ENCODE measurements around the gene ZMIZ1. TPM values are rescaled to one million over a fixed set of nuclear protein-coding genes. Genes with fewer than 3 reads are reported as not detected.
A peak's percentile ranks its signal among the peaks of the same experiment; 100 is the strongest.
"Not testable (repeated sequence)": the region's sequence is repeated elsewhere in the genome, so short reads cannot be mapped to it uniquely, and the experiment has no call there.

ZMIZ1 gene
- total and polyA plus RNA-seq, 5 donors: 38.0 to 83.1 (median 71.1) TPM

- ATAC-seq: no peak
- WGBS: 91% methylated on average over 6 of the region's 6 CpGs
- intact Hi-C loops (cut with DNase I): no loop called here
- Histone ChIP-seq H3K4me1 (ENCODE audit: control insufficient read depth, insufficient read depth, low read length) (peaks cover 35% of the 10 kb centered on the region), H3K27me3 (ENCODE audit: control insufficient read depth, insufficient read depth) (no peaks in the 10 kb centered on the region), H3K9me3 (ENCODE audit: control insufficient read depth, low read length) (no peaks in the 10 kb centered on the region), H3K4me3 (ENCODE audit: low read length) (no peak overlapping the region), H3K27ac (ENCODE audit: low read length) (no peak overlapping the region)
- DNase-seq: no peak
Observed at GRCh38 chr10:79269443-79269842, 200.7 kb downstream of the ZMIZ1 start.

- no peak overlapping the region for H3K27ac ChIP-seq (ENCODE audit: low read length)
Observed at GRCh38 chr10:79269969-79270368, 201.2 kb downstream of the ZMIZ1 start.

GRCh38 chr10:79270466-79271246, 201.9 kb downstream of the ZMIZ1 start:
- Histone ChIP-seq H3K27me3 (ENCODE audit: control insufficient read depth, insufficient read depth) (no peaks in the 10 kb centered on the region), H3K9me3 (ENCODE audit: control insufficient read depth, low read length) (no peaks in the 10 kb centered on the region), H3K4me3 (ENCODE audit: low read length) (no peak overlapping the region), H3K27ac (ENCODE audit: low read length) (peak overlapping the region; percentile 7), H3K4me1 (ENCODE audit: control insufficient read depth, insufficient read depth, low read length) (peaks cover 43% of the 10 kb centered on the region)
- peak in 2 of 3 donors; percentile 79 to 84 for DNase-seq
- 47% methylated on average over 16 of the region's 16 CpGs for WGBS
- ATAC-seq: no peak
- intact Hi-C loops (cut with DNase I): loop anchor here in 1 of 4 donors (5.0 kb wide), 1 partner anchor 48 kb away; no protein-coding TSS in a partner anchor

More at GRCh38 chr10:79269969-79270368, 201.2 kb downstream of the ZMIZ1 start:
- Histone ChIP-seq H3K4me3 (ENCODE audit: low read length) (no peak overlapping the region), H3K27me3 (ENCODE audit: control insufficient read depth, insufficient read depth) (no peaks in the 10 kb centered on the region), H3K9me3 (ENCODE audit: control insufficient read depth, low read length) (no peaks in the 10 kb centered on the region), H3K4me1 (ENCODE audit: control insufficient read depth, insufficient read depth, low read length) (peaks cover 39% of the 10 kb centered on the region)
- no peak for DNase-seq
- intact Hi-C loops (cut with DNase I): loop anchor here in 1 of 4 donors (5.0 kb wide), 1 partner anchor 48 kb away; no protein-coding TSS in a partner anchor
- no peak for ATAC-seq
- WGBS: 74% methylated on average over 7 of the region's 7 CpGs

- intact Hi-C loops (cut with DNase I): loop anchor here in 1 of 4 donors (5.0 kb wide), 1 partner anchor 50 kb away; no protein-coding TSS in a partner anchor
Observed at GRCh38 chr10:79272353-79272752, 203.6 kb downstream of the ZMIZ1 start.

GRCh38 chr10:79273604-79274003, 204.8 kb downstream of the ZMIZ1 start:
- intact Hi-C loops (cut with DNase I): loop anchor here in 1 of 4 donors (5.0 kb wide), 1 partner anchor 51 kb away; no protein-coding TSS in a partner anchor
- Histone ChIP-seq H3K27me3 (ENCODE audit: control insufficient read depth, insufficient read depth) (no peaks in the 10 kb centered on the region), H3K9me3 (ENCODE audit: control insufficient read depth, low read length) (no peaks in the 10 kb centered on the region), H3K4me3 (ENCODE audit: low read length) (no peak overlapping the region), H3K27ac (ENCODE audit: low read length) (peak overlapping the region; percentile 87), H3K4me1 (ENCODE audit: control insufficient read depth, insufficient read depth, low read length) (peaks cover 30% of the 10 kb centered on the region)
- 35% methylated on average over 10 of the region's 10 CpGs for WGBS
- DNase-seq (peak; percentile 85 to 89 (median 85)), ATAC-seq (peak; percentile 6 to 36)

More at GRCh38 chr10:79272353-79272752, 203.6 kb downstream of the ZMIZ1 start:
- H3K9me3 ChIP-seq (ENCODE audit: control insufficient read depth, low read length): no peaks in the 10 kb centered on the region
- DNase-seq (no peak), ATAC-seq (no peak)
- no peak overlapping the region for H3K4me3 ChIP-seq (ENCODE audit: low read length)
- peaks cover 38% of the 10 kb centered on the region for H3K4me1 ChIP-seq (ENCODE audit: control insufficient read depth, insufficient read depth, low read length)
- WGBS: 70% methylated on average over 13 of the region's 13 CpGs
- no peaks in the 10 kb centered on the region for H3K27me3 ChIP-seq (ENCODE audit: control insufficient read depth, insufficient read depth)
- peak overlapping the region; percentile 87 for H3K27ac ChIP-seq (ENCODE audit: low read length)

- 34% methylated on average over 32 of the region's 32 CpGs for whole genome bisulfite sequencing
- intact Hi-C loops (cut with DNase I): loop anchor here in 1 of 4 donors (5.0 kb wide), 1 partner anchor 52 kb away; no protein-coding TSS in a partner anchor
Observed at GRCh38 chr10:79274279-79275104, 205.7 kb downstream of the ZMIZ1 start.

GRCh38 chr10:79275105-79275430, 206.3 kb downstream of the ZMIZ1 start:
- no peaks in the 10 kb centered on the region for H3K27me3 ChIP-seq (ENCODE audit: control insufficient read depth, insufficient read depth)
- no peak overlapping the region for H3K4me3 ChIP-seq (ENCODE audit: low read length)
- H3K27ac ChIP-seq (ENCODE audit: low read length): peak overlapping the region; percentile 87
- H3K4me1 ChIP-seq (ENCODE audit: control insufficient read depth, insufficient read depth, low read length): peaks cover 30% of the 10 kb centered on the region
- H3K9me3 ChIP-seq (ENCODE audit: control insufficient read depth, low read length): no peaks in the 10 kb centered on the region
- intact Hi-C loops (cut with DNase I): no loop called here
- DNase-seq: no peak
- no peak for ATAC-seq
- 33% methylated on average over 3 of the region's 3 CpGs for WGBS

More at GRCh38 chr10:79274279-79275104, 205.7 kb downstream of the ZMIZ1 start:
- DNase-seq (peak; percentile 89 to 94 (median 94)), ATAC-seq (peak; percentile 80 to 83)
- peak overlapping the region; percentile 87 for H3K27ac ChIP-seq (ENCODE audit: low read length)
- peaks cover 30% of the 10 kb centered on the region for H3K4me1 ChIP-seq (ENCODE audit: control insufficient read depth, insufficient read depth, low read length)
- H3K27me3 ChIP-seq (ENCODE audit: control insufficient read depth, insufficient read depth): no peaks in the 10 kb centered on the region
- no peak overlapping the region for H3K4me3 ChIP-seq (ENCODE audit: low read length)
- H3K9me3 ChIP-seq (ENCODE audit: control insufficient read depth, low read length): no peaks in the 10 kb centered on the region

- 25% methylated on average over 10 of the region's 10 CpGs for WGBS
- Histone ChIP-seq H3K4me3 (ENCODE audit: low read length) (no peak overlapping the region), H3K4me1 (ENCODE audit: control insufficient read depth, insufficient read depth, low read length) (peaks cover 30% of the 10 kb centered on the region), H3K27ac (ENCODE audit: low read length) (peak overlapping the region; percentile 87), H3K9me3 (ENCODE audit: control insufficient read depth, low read length) (no peaks in the 10 kb centered on the region), H3K27me3 (ENCODE audit: control insufficient read depth, insufficient read depth) (no peaks in the 10 kb centered on the region)
- intact Hi-C loops (cut with DNase I): no loop called here
- ATAC-seq (peak; percentile 42 to 49), DNase-seq (peak; percentile 84 to 91 (median 91))
Observed at GRCh38 chr10:79275431-79275851, 206.7 kb downstream of the ZMIZ1 start.

- intact Hi-C loops (cut with DNase I): no loop called here
- H3K4me1 ChIP-seq (ENCODE audit: control insufficient read depth, insufficient read depth, low read length): peaks cover 25% of the 10 kb centered on the region
- no peak for ATAC-seq
Observed at GRCh38 chr10:79277579-79278269, 209.0 kb downstream of the ZMIZ1 start.

GRCh38 chr10:79279047-79279446, 210.3 kb downstream of the ZMIZ1 start:
- ATAC-seq; H3K27ac ChIP-seq (ENCODE audit: low read length); H3K27me3 ChIP-seq (ENCODE audit: control insufficient read depth, insufficient read depth); H3K9me3 ChIP-seq (ENCODE audit: control insufficient read depth, low read length); intact Hi-C loops (cut with DNase I); DNase-seq; H3K4me3 ChIP-seq (ENCODE audit: low read length): not testable (repeated sequence)
- whole genome bisulfite sequencing: 96% methylated on average over 33 of the region's 33 CpGs
- peaks cover 17% of the 10 kb centered on the region for H3K4me1 ChIP-seq (ENCODE audit: control insufficient read depth, insufficient read depth, low read length)

More at GRCh38 chr10:79277579-79278269, 209.0 kb downstream of the ZMIZ1 start:
- Histone ChIP-seq H3K27ac (ENCODE audit: low read length) (no peak overlapping the region), H3K27me3 (ENCODE audit: control insufficient read depth, insufficient read depth) (no peaks in the 10 kb centered on the region), H3K4me3 (ENCODE audit: low read length) (no peak overlapping the region), H3K9me3 (ENCODE audit: control insufficient read depth, low read length) (no peaks in the 10 kb centered on the region)
- WGBS: 74% methylated on average over 13 of the region's 13 CpGs
- DNase-seq: peak in 1 of 3 donors; percentile 61
